HepG2 (cell line): ENCODE measurements around the gene PTGER3. TPM values are rescaled to one million over a fixed set of nuclear protein-coding genes. Genes with fewer than 3 reads are reported as not detected.

Experiments used
- ATAC-seq: fragments of 200-7000 bp; cut with Tn5 transposase; 3 replicates; pipeline ENCODE4 v1.9.1; 2020; ENCODE audit warnings: mild to moderate bottlenecking, moderate library complexity
- BruUV-seq: library from RNA; stranded (reverse); fragments of 400-500 nt; replicated peaks from 2 replicates; lab custom pipeline; 2021; lab: Mats Ljungman, UMichigan
- CTCF ChIA-PET: fragments of 300-600 bp; formaldehyde crosslinking; extraction: SDS; loops from one replicate; lab custom pipeline; 2021; ENCODE audit warnings: low total read pairs, inconsistent platforms, low intra/inter-chr PET ratio; lab: Yijun Ruan, JAX
- POLR2A ChIA-PET: fragments of 350-600 bp; sonication (Branson Sonifier 250); formaldehyde crosslinking; loops from one replicate; lab custom pipeline; 2020; ENCODE audit warnings: antibody characterized with exemption, inconsistent platforms; lab: Yijun Ruan, JAX
- DNase-seq: peaks from one replicate; pipeline ENCODE4 v3.0.0-alpha.2; 2015; ENCODE audit warnings: low spot score
- FAIRE-seq: peaks from 3 replicates; lab custom pipeline; 2011; peaks lifted over from hg19 to GRCh38; lab: Jason Lieb, UNC
- H2AFZ ChIP-seq: one replicate; pipeline ENCODE4 v1.6.1; 2011; ENCODE audit warnings: low read length, inconsistent platforms
- H3K27ac ChIP-seq: fragments of 300-600 bp; 3 replicates; pipeline ENCODE4 v1.8.0; 2011; ENCODE audit warnings: mixed run types, mild to moderate bottlenecking, mixed read lengths, low read length, inconsistent platforms; ENCODE audit not compliant: insufficient read depth; ENCODE audit errors: extremely low read length
- H3K27me3 ChIP-seq, 2 experiments: fragments of 200-600 bp in 1 of 2; 2 replicates in 1 of 2; 3 replicates in 1 of 2; pipeline versions ENCODE4 v1.6.0 to v1.8.0; 2011; ENCODE audit warnings: low read length in 2 of 2, mild to moderate bottlenecking in 2 of 2, moderate library complexity in 2 of 2, inconsistent platforms in 1 of 2; ENCODE audit not compliant: insufficient read depth in 2 of 2, control insufficient read depth in 1 of 2
- H3K36me3 ChIP-seq, 2 experiments: fragments of 200-600 bp in 1 of 2; replicated peaks in 1 of 2; 2 replicates in 1 of 2; 3 replicates in 1 of 2; pipeline versions ENCODE4 v1.5.1 to v1.8.0; 2011; ENCODE audit warnings: low read length in 2 of 2, inconsistent platforms in 1 of 2; ENCODE audit not compliant: insufficient read depth in 2 of 2, control insufficient read depth in 1 of 2
- H3K4me1 ChIP-seq: 2 replicates; pipeline ENCODE4 v1.5.1; 2012; ENCODE audit warnings: low read length, inconsistent platforms; ENCODE audit not compliant: insufficient read depth
- H3K4me2 ChIP-seq: 2 replicates; pipeline ENCODE4 v1.6.0; 2011; ENCODE audit warnings: low read depth, low read length, inconsistent platforms
- H3K4me3 ChIP-seq, 3 experiments: fragments of 200-600 bp in 1 of 3; sonication (generic), shearing (Covaris generic) in 1 of 3; replicated peaks in 1 of 3; 2 replicates each; pipeline ENCODE4 v1.5.1; 2011 to 2016; ENCODE audit warnings: low read length in 3 of 3, inconsistent platforms in 2 of 3, low read depth in 2 of 3, mild to moderate bottlenecking in 2 of 3, control low read depth in 1 of 3, mixed read lengths in 1 of 3; ENCODE audit not compliant: insufficient read depth in 1 of 3
- H3K79me2 ChIP-seq: one replicate; pipeline ENCODE4 v1.6.1; 2011; ENCODE audit warnings: low read length, inconsistent platforms; ENCODE audit not compliant: insufficient read depth
- H3K9ac ChIP-seq: 2 replicates; pipeline ENCODE4 v1.6.0; 2011; ENCODE audit warnings: mild to moderate bottlenecking, low read depth, low read length, inconsistent platforms; ENCODE audit not compliant: insufficient read depth
- H3K9me3 ChIP-seq: 2 replicates; pipeline ENCODE4 v1.5.1; 2012; ENCODE audit warnings: mild to moderate bottlenecking, low read length
- H4K20me1 ChIP-seq: 2 replicates; pipeline ENCODE4 v1.6.0; 2011; ENCODE audit warnings: inconsistent platforms, mild to moderate bottlenecking, low read length, moderate library complexity; ENCODE audit not compliant: insufficient read depth
- ATF3 ChIP-seq: sonication (generic); formaldehyde crosslinking; IDR thresholded peaks from 2 replicates; pipeline ENCODE4 v1.4.0; 2020; ENCODE audit warnings: missing genetic modification reagents
- ATF4 ChIP-seq, 2 experiments: fragments of 450-650 bp in 1 of 2; sonication (generic) in 1 of 2; formaldehyde crosslinking; IDR thresholded peaks; 2 replicates each; pipeline versions ENCODE4 v1.5.0 to v1.8.0; 2020 to 2022; ENCODE audit warnings: mild to moderate bottlenecking in 1 of 2, missing genetic modification reagents in 1 of 2
- IKZF5 ChIP-seq: IDR thresholded peaks from 2 replicates; pipeline ENCODE4 v1.6.1; 2018; ENCODE audit warnings: missing genetic modification reagents, mild to moderate bottlenecking, missing compliant biosample characterization
- RAD51 ChIP-seq: fragments of 450-650 bp; IDR thresholded peaks from 2 replicates; pipeline ENCODE4 v1.6.1; 2016; ENCODE audit warnings: borderline replicate concordance
- SRSF4 ChIP-seq: fragments of 200-400 bp; formaldehyde crosslinking; IDR thresholded peaks from one replicate; pipeline ENCODE4 v1.6.1; 2018; ENCODE audit warnings: mild to moderate bottlenecking, low read depth, low read length, moderate library complexity; ENCODE audit not compliant: poor library complexity, severe bottlenecking
- ZC3H4 ChIP-seq: sonication (generic); formaldehyde crosslinking; IDR thresholded peaks from 2 replicates; pipeline ENCODE4 v1.4.0; 2020; ENCODE audit warnings: missing genetic modification reagents, borderline replicate concordance
- ZNF34 ChIP-seq: sonication (generic); formaldehyde crosslinking; IDR thresholded peaks from 2 replicates; pipeline ENCODE4 v1.4.0; 2020; ENCODE audit warnings: mild to moderate bottlenecking, missing genetic modification reagents, borderline replicate concordance
- ZNF550 ChIP-seq: sonication (generic); formaldehyde crosslinking; IDR thresholded peaks from 2 replicates; pipeline ENCODE4 v1.4.0; 2020; ENCODE audit warnings: mild to moderate bottlenecking, missing genetic modification reagents, borderline replicate concordance
- ZNF567 ChIP-seq: sonication (generic); formaldehyde crosslinking; IDR thresholded peaks from 2 replicates; pipeline ENCODE4 v1.8.1; 2023; ENCODE audit warnings: mild to moderate bottlenecking, missing genetic modification reagents, borderline replicate concordance
- ZNF672 ChIP-seq: sonication (generic); formaldehyde crosslinking; IDR thresholded peaks from 2 replicates; pipeline ENCODE4 v1.8.1; 2022; ENCODE audit warnings: missing genetic modification reagents
- ZNF746 ChIP-seq: sonication (generic); formaldehyde crosslinking; IDR thresholded peaks from 2 replicates; pipeline ENCODE4 v1.8.0; 2022; ENCODE audit warnings: mild to moderate bottlenecking, missing genetic modification reagents
- WGBS: methylation state at CpG from one replicate; pipeline ENCODE4 v1.1.6; 2017; ENCODE audit warnings: low lambda C conversion rate; 5-methylcytosine and 5-hydroxymethylcytosine counted together
- in situ Hi-C: cut with HindIII; loops from 2 replicates; pipeline ENCODE4 v1.10.0; 2017; ENCODE audit warnings: low pct_unique_long_range_greater_than_20kb; ENCODE audit not compliant: extremely low pct_ligation_motif_present
- intact Hi-C: fragments of 100-400 bp; cut with micrococcal nuclease; formaldehyde crosslinking; loops from one replicate; pipeline ENCODE4 v1.10.0; 2022; ENCODE audit not compliant: unreplicated experiment
- polyA plus RNA-seq, 8 experiments: library from polyadenylated mRNA; depleted of rRNA in 3 of 8; stranded (reverse) in 7 of 8; unstranded in 1 of 8; fragments of >200 nt; fragmentation: Illumina TruSeq in 4 of 8; extraction: Trizol in 4 of 8; gene quantifications; 2 replicates each; pipeline versions ENCODE4 v1.2.1 to v1.2.3, GENCODE V29; 2011 to 2016; ENCODE audit warnings: low read depth in 4 of 8, missing spikeins in 1 of 8, mixed read lengths in 1 of 8; ENCODE audit not compliant: insufficient read depth in 1 of 8
- total RNA-seq, 5 experiments: library from RNA; depleted of rRNA; stranded (reverse); fragments of >200 nt; fragmentation: Illumina TruSeq; extraction: Trizol; gene quantifications; 2 replicates each; pipeline ENCODE4 v1.2.3, GENCODE V29; 2016; ENCODE audit warnings: low read depth in 1 of 5

PTGER3 gene
- total and polyA plus RNA-seq, 2 of the 13 experiments (the other 11 are each of a cell fraction or from before 2014, with no cell fraction given) = 0.01 TPM; not detected in 1

- CTCF ChIA-PET = no interaction called here
- no peak overlapping the region for H3K4me2 ChIP-seq
- H2AFZ ChIP-seq = no peak overlapping the region
- H3K27ac ChIP-seq = no peak overlapping the region
- no peak for FAIRE-seq
- H3K4me1 ChIP-seq = peaks cover 6% of the 10 kb centered on the region; the same call in 1 of the 2 replicates
- peaks cover 11 to 25% of the 10 kb centered on the region in 2 experiments for H3K27me3 ChIP-seq
- H3K36me3 ChIP-seq = no peaks in the 10 kb centered on the region
- H3K9ac ChIP-seq = no peak overlapping the region
- no peak for ATAC-seq
- no peaks in the 10 kb centered on the region for H3K79me2 ChIP-seq
- no peak overlapping the region for H3K4me3 ChIP-seq
- intact Hi-C loops (no loop called here), in situ Hi-C loops (loop anchor here (5.0 kb wide), 2 partner anchors 358 to 518 kb away; no protein-coding TSS in a partner anchor)
- DNase-seq = no peak
- no peaks in the 10 kb centered on the region for H4K20me1 ChIP-seq
- TF ChIP-seq ATF3 (CRISPR knock-in tag) = no peak
- TF ChIP-seq SRSF4 = no peak
- TF ChIP-seq RAD51 = no peak
- TF ChIP-seq ZNF672 (CRISPR knock-in tag) = no peak
- no peak for TF ChIP-seq IKZF5 (CRISPR knock-in tag)
- no peak for TF ChIP-seq ZNF746
- TF ChIP-seq ZNF34 (CRISPR knock-in tag) = no peak
- no peak for TF ChIP-seq ZNF550 (CRISPR knock-in tag)
- no peak for TF ChIP-seq ATF4 (CRISPR knock-in tag; IDR thresholded peaks at IDR 0.05)
- no peak for TF ChIP-seq ZC3H4 (CRISPR knock-in tag)
- TF ChIP-seq ZNF567 = no peak
- POLR2A ChIA-PET = no interaction called here
- H3K9me3 ChIP-seq = no peaks in the 10 kb centered on the region
- 55% methylated on average over 15 of the region's 16 CpGs for WGBS
- BruUV-seq = no TSS peak
Measured at GRCh38 chr1:71045463-71046028, 2.1 kb downstream of the PTGER3 start.
